DOHH2 (cell line): ENCODE measurements around the gene ITPK1.

Source experiments
- H3F3A ChIP-seq: fragments of 200-600 bp; sonication (generic), shearing (Covaris generic); 2 replicates; pipeline ENCODE4 v1.6.0; 2016; ENCODE audit warnings: antibody characterized with exemption, mild to moderate bottlenecking; ENCODE audit not compliant: control insufficient read depth, insufficient read depth
- H3K27ac ChIP-seq: fragments of 200-600 bp; sonication (generic); 2 replicates; pipeline ENCODE4 v1.5.1; 2014; ENCODE audit warnings: low read depth, mild to moderate bottlenecking, low read length, moderate library complexity
- H3K27me3 ChIP-seq: fragments of 200-600 bp; sonication (generic); 2 replicates; pipeline ENCODE4 v1.6.1; 2014; ENCODE audit warnings: mild to moderate bottlenecking, low read length, mixed read lengths; ENCODE audit not compliant: control insufficient read depth
- H3K36me3 ChIP-seq: fragments of 200-600 bp; sonication (generic); 2 replicates; pipeline ENCODE4 v1.6.1; 2014; ENCODE audit warnings: mild to moderate bottlenecking, low read length, moderate library complexity, mixed read lengths; ENCODE audit not compliant: control insufficient read depth
- H3K4me1 ChIP-seq: fragments of 200-600 bp; sonication (generic); 2 replicates; pipeline ENCODE4 v1.6.1; 2014; ENCODE audit warnings: mild to moderate bottlenecking, low read length, mixed read lengths; ENCODE audit not compliant: control insufficient read depth
- H3K4me2 ChIP-seq: fragments of 200-600 bp; sonication (generic); 2 replicates; pipeline ENCODE4 v1.6.0; 2014; ENCODE audit warnings: mild to moderate bottlenecking, low read length, moderate library complexity
- H3K4me3 ChIP-seq: fragments of 200-600 bp; sonication (generic); 2 replicates; pipeline ENCODE4 v1.5.1; 2014; ENCODE audit warnings: mild to moderate bottlenecking, low read length, mixed read lengths
- H3K79me2 ChIP-seq: fragments of 200-600 bp; sonication (generic); 2 replicates; pipeline ENCODE4 v1.6.1; 2014; ENCODE audit warnings: mild to moderate bottlenecking, low read length, mixed read lengths; ENCODE audit not compliant: control insufficient read depth
- H3K9me2 ChIP-seq: fragments of 200-600 bp; sonication (generic); replicated peaks from 2 replicates; pipeline ENCODE4 v1.6.1; 2014; ENCODE audit warnings: mild to moderate bottlenecking, low read length, mixed read lengths; ENCODE audit not compliant: control insufficient read depth
- H3K9me3 ChIP-seq: fragments of 200-600 bp; sonication (generic); 2 replicates; pipeline ENCODE4 v1.6.1; 2014; ENCODE audit warnings: antibody characterized with exemption, low read length, mixed read lengths; ENCODE audit not compliant: control insufficient read depth, insufficient read depth
- H4K20me1 ChIP-seq: fragments of 200-600 bp; sonication (generic); 2 replicates; pipeline ENCODE4 v1.6.0; 2014; ENCODE audit warnings: low read depth, mild to moderate bottlenecking, antibody characterized with exemption, low read length, moderate library complexity; ENCODE audit not compliant: control insufficient read depth, insufficient read depth
- CTCF ChIP-seq: fragments of 200-600 bp; sonication (generic); IDR thresholded peaks from one replicate; pipeline ENCODE4 v1.5.1; 2014; ENCODE audit warnings: antibody characterized with exemption, mild to moderate bottlenecking, low read depth, low read length; ENCODE audit not compliant: poor library complexity, severe bottlenecking
- EZH2phosphoT487 ChIP-seq: fragments of 200-600 bp; sonication (generic); IDR thresholded peaks from 2 replicates; pipeline ENCODE4 v1.6.1; 2017; ENCODE audit warnings: borderline replicate concordance, mild to moderate bottlenecking, antibody characterized with exemption, low read length, moderate library complexity, mixed read lengths

Gene ITPK1

GRCh38 chr14:93005135-93005813 lies 110.5 kb downstream of the ITPK1 start:
- H3K4me2 ChIP-seq: no peak overlapping the region
- H3K9me2 ChIP-seq: no peaks in the 10 kb centered on the region
- TF ChIP-seq EZH2phosphoT487 (no peak), CTCF (no peak)
- H3K4me3 ChIP-seq: no peak overlapping the region
- H3K36me3 ChIP-seq: no peaks in the 10 kb centered on the region
- H3K79me2 ChIP-seq: no peaks in the 10 kb centered on the region
- 0 out of 2 replicates have a peak, but pooled peaks cover 2% of the 10 kb centered on the region for H3K4me1 ChIP-seq
- H3F3A ChIP-seq: no peaks in the 10 kb centered on the region
- no peaks in the 10 kb centered on the region for H3K9me3 ChIP-seq
- H4K20me1 ChIP-seq: no peaks in the 10 kb centered on the region
- H3K27me3 ChIP-seq: no peaks in the 10 kb centered on the region
- no peak overlapping the region for H3K27ac ChIP-seq

- Histone ChIP-seq H3K36me3 (no peaks in the 10 kb centered on the region), H3K27ac (no peak overlapping the region), H3K4me1 (0 out of 2 replicates have a peak, but pooled peaks cover 2% of the 10 kb centered on the region), H3F3A (no peaks in the 10 kb centered on the region), H3K79me2 (no peaks in the 10 kb centered on the region), H4K20me1 (no peaks in the 10 kb centered on the region), H3K4me2 (no peak overlapping the region), H3K4me3 (no peak overlapping the region), H3K27me3 (no peaks in the 10 kb centered on the region), H3K9me2 (no peaks in the 10 kb centered on the region), H3K9me3 (no peaks in the 10 kb centered on the region)
- TF ChIP-seq CTCF (no peak), EZH2phosphoT487 (no peak)
These were observed 111.0 kb downstream of the ITPK1 start for GRCh38 chr14:93004699-93005082.

GRCh38 chr14:93003945-93004698 lies 111.6 kb downstream of the ITPK1 start:
- no peak overlapping the region for H3K27ac ChIP-seq
- no peak overlapping the region for H3K4me3 ChIP-seq
- no peaks in the 10 kb centered on the region for H3K9me2 ChIP-seq
- H3K36me3 ChIP-seq: no peaks in the 10 kb centered on the region
- no peak overlapping the region for H3K4me2 ChIP-seq
- 0 out of 2 replicates have a peak, but pooled peaks cover 2% of the 10 kb centered on the region for H3K4me1 ChIP-seq
- H3F3A ChIP-seq: no peaks in the 10 kb centered on the region
- H4K20me1 ChIP-seq: no peaks in the 10 kb centered on the region
- H3K9me3 ChIP-seq: no peaks in the 10 kb centered on the region
- no peaks in the 10 kb centered on the region for H3K79me2 ChIP-seq
- H3K27me3 ChIP-seq: no peaks in the 10 kb centered on the region
- TF ChIP-seq EZH2phosphoT487 (no peak), CTCF (no peak)
